NCI-H69 (cell line): ENCODE results near the gene SGMS2.
A peak's percentile ranks its signal among the peaks of the same experiment; 100 is the strongest.
"Not testable (repeated sequence)": the region's sequence is repeated elsewhere in the genome, so short reads cannot be mapped to it uniquely, and the experiment has no call there.

Experiments used
- DNase-seq: peaks from one replicate; lab custom pipeline; 2025; lab: John Stamatoyannopoulos, UW

Gene SGMS2

GRCh38 chr4:107866726-107867125 is 42.0 kb downstream of the SGMS2 start:
- DNase-seq, result no peak

- no peak for DNase-seq
These were observed 45.5 kb downstream of the SGMS2 start for GRCh38 chr4:107870236-107870635.

- peak; percentile 61 for DNase-seq
These were observed 46.4 kb downstream of the SGMS2 start for GRCh38 chr4:107870916-107871786.

GRCh38 chr4:107874024-107874423 is 49.3 kb downstream of the SGMS2 start:
- DNase-seq, result no peak

GRCh38 chr4:107876099-107876498 is 51.4 kb downstream of the SGMS2 start:
- DNase-seq, result peak; percentile 39

- DNase-seq, result peak; percentile 62
These were observed 52.6 kb downstream of the SGMS2 start for GRCh38 chr4:107877361-107877760.

GRCh38 chr4:107885865-107886264 is 61.1 kb downstream of the SGMS2 start:
- DNase-seq, result no peak

GRCh38 chr4:107888237-107888636 is 63.5 kb downstream of the SGMS2 start:
- peak; percentile 14 for DNase-seq

- no peak for DNase-seq
These were observed 66.0 kb downstream of the SGMS2 start for GRCh38 chr4:107890779-107891178.

- DNase-seq, result no peak
These were observed 66.6 kb downstream of the SGMS2 start for GRCh38 chr4:107891299-107891698.

GRCh38 chr4:107893171-107894137 is 68.7 kb downstream of the SGMS2 start:
- DNase-seq, result no peak

GRCh38 chr4:107894138-107894603 is 69.4 kb downstream of the SGMS2 start:
- DNase-seq, result peak; percentile 74

GRCh38 chr4:107896158-107896645 is 71.5 kb downstream of the SGMS2 start:
- DNase-seq, result peak; percentile 0

- DNase-seq, result no peak
These were observed 71.9 kb downstream of the SGMS2 start for GRCh38 chr4:107896646-107897045.

- peak; percentile 2 for DNase-seq
These were observed 73.1 kb downstream of the SGMS2 start for GRCh38 chr4:107897823-107898222.

GRCh38 chr4:107900067-107900466 is 75.3 kb downstream of the SGMS2 start:
- peak; percentile 1 for DNase-seq

GRCh38 chr4:107900508-107900907 is 75.8 kb downstream of the SGMS2 start:
- DNase-seq, result no peak

- DNase-seq, result no peak
These were observed 76.6 kb downstream of the SGMS2 start for GRCh38 chr4:107901213-107901934.

- DNase-seq, result no peak
These were observed 78.0 kb downstream of the SGMS2 start for GRCh38 chr4:107902715-107903114.

GRCh38 chr4:107905082-107905481 is 80.3 kb downstream of the SGMS2 start:
- DNase-seq, result not testable (repeated sequence)

GRCh38 chr4:107906458-107907100 is 81.8 kb downstream of the SGMS2 start:
- peak; percentile 93 for DNase-seq
